Activated T-helper 1 cell treated with anti-CD3 and anti-CD28 coated beads, Interleukin-2, amount 50 U/mL, for 16 hours (primary cell): ENCODE data around the gene PGR.

ENCODE experiments used
- DNase-seq, 2 donors: peaks; one replicate each; pipeline ENCODE4 v3.0.0-alpha.2; 2020; ENCODE audit warnings: low read depth in 1 of 2, low spot score in 1 of 2

The PGR gene

GRCh38 chr11:101129203-101129943, at the start of gene PGR:
PGR (minus strand) TSS chr11:101129813; CDS start chr11:101129070, 743 bp downstream.
- no peak for DNase-seq

- no peak for DNase-seq
These were observed 46.8 kb upstream of the PGR start for GRCh38 chr11:101176381-101176780.

- DNase-seq = no peak
These were observed 40.3 kb upstream of the PGR start for GRCh38 chr11:101169944-101170343.

- DNase-seq = no peak
These were observed 36.4 kb upstream of the PGR start for GRCh38 chr11:101166038-101166437.

GRCh38 chr11:101158119-101158518, 28.5 kb upstream of the PGR start:
- DNase-seq = no peak

GRCh38 chr11:101138245-101138930, 8.8 kb upstream of the PGR start:
- DNase-seq = no peak

- no peak for DNase-seq
These were observed 3.6 kb upstream of the PGR start for GRCh38 chr11:101133190-101133589.

GRCh38 chr11:101128571-101129202, 926 bp downstream of the PGR start:
- no peak for DNase-seq

GRCh38 chr11:101127699-101128570, 1.7 kb downstream of the PGR start:
- no peak for DNase-seq

- DNase-seq = no peak
These were observed 2.4 kb downstream of the PGR start for GRCh38 chr11:101127197-101127698.

- DNase-seq = no peak
These were observed 2.9 kb downstream of the PGR start for GRCh38 chr11:101126551-101127196.

- DNase-seq = no peak
These were observed 13.9 kb downstream of the PGR start for GRCh38 chr11:101115671-101116160.

GRCh38 chr11:101113540-101113939, 16.1 kb downstream of the PGR start:
- DNase-seq = no peak

GRCh38 chr11:101104716-101105115, 24.9 kb downstream of the PGR start:
- no peak for DNase-seq

GRCh38 chr11:101103433-101103832, 26.2 kb downstream of the PGR start:
- no peak for DNase-seq

- DNase-seq = no peak
These were observed 29.0 kb downstream of the PGR start for GRCh38 chr11:101100601-101101000.

GRCh38 chr11:101096036-101096704, 33.4 kb downstream of the PGR start:
- no peak for DNase-seq

GRCh38 chr11:101091781-101092180, 37.8 kb downstream of the PGR start:
- DNase-seq = no peak

GRCh38 chr11:101090679-101091270, 38.8 kb downstream of the PGR start:
- no peak for DNase-seq
